Kidney (tissue), 14 donors: ENCODE data around the gene MYO7B. TPM values are rescaled to one million over a fixed set of nuclear protein-coding genes. Genes with fewer than 3 reads are reported as not detected.

Source experiments
- DNase-seq, 5 donors: peaks; one replicate each; pipeline ENCODE4 v3.0.0-alpha.2; 2013 to 2020
- FAIRE-seq: peaks from 2 replicates; lab custom pipeline; 2012; peaks lifted over from hg19 to GRCh38; lab: Jason Lieb, UNC
- H3K27ac ChIP-seq, 2 donors: one replicate each; pipeline ENCODE4 v1.7.0; 2013; ENCODE audit warnings: low read depth in 2 of 2, low read length in 2 of 2, inconsistent platforms in 1 of 2
- H3K27me3 ChIP-seq: one replicate; pipeline ENCODE4 v1.7.1; 2013; ENCODE audit warnings: low read length, inconsistent platforms; ENCODE audit not compliant: control insufficient read depth, insufficient read depth
- H3K36me3 ChIP-seq, 3 donors: one replicate each; pipeline versions ENCODE4 v1.7.0 to v1.7.1; 2013; ENCODE audit warnings: low read length in 3 of 3, control low read depth in 1 of 3, inconsistent platforms in 1 of 3; ENCODE audit not compliant: insufficient read depth in 3 of 3, control insufficient read depth in 2 of 3
- H3K4me1 ChIP-seq, 3 donors: one replicate each; pipeline versions ENCODE4 v1.7.0 to v1.7.1; 2013; ENCODE audit warnings: low read length in 3 of 3, inconsistent platforms in 1 of 3, low read depth in 1 of 3; ENCODE audit not compliant: control insufficient read depth in 2 of 3, insufficient read depth in 2 of 3
- H3K4me3 ChIP-seq, 3 donors: one replicate each; pipeline versions ENCODE4 v1.7.0 to v1.8.1; 2013; ENCODE audit warnings: low read length in 3 of 3, control low read depth in 1 of 3, inconsistent platforms in 1 of 3
- H3K9ac ChIP-seq, 3 donors: one replicate each; pipeline versions ENCODE4 v1.7.0 to v1.7.1; 2013; ENCODE audit warnings: low read length in 3 of 3, control low read depth in 1 of 3, inconsistent platforms in 1 of 3
- H3K9me3 ChIP-seq, 3 donors: one replicate each; pipeline versions ENCODE4 v1.7.0 to v1.7.1; 2013; ENCODE audit warnings: low read length in 3 of 3, control low read depth in 1 of 3, inconsistent platforms in 1 of 3; ENCODE audit not compliant: control insufficient read depth in 2 of 3, insufficient read depth in 1 of 3
- CTCF ChIP-seq: IDR thresholded peaks from 3 replicates; pipeline ENCODE4 v1.5.1; 2012; ENCODE audit warnings: mild to moderate bottlenecking, moderate library complexity, borderline replicate concordance; ENCODE audit not compliant: insufficient read depth; ENCODE audit errors: extremely low read depth
- intact Hi-C: fragments of 100-400 bp; cut with DNase I; formaldehyde crosslinking; loops from one replicate; pipeline ENCODE4 v1.11.1; 2022
- polyA plus RNA-seq: library from polyadenylated mRNA; stranded (reverse); fragments of 350-450 nt; fragmentation: Illumina TruSeq; extraction: RNeasy Lipid Tissue Mini Kit (QIAGEN cat#74804); gene quantifications from one replicate; pipeline ENCODE4 v1.2.3, GENCODE V29; 2014; ENCODE audit warnings: low read depth, low replicate concordance; ENCODE audit not compliant: insufficient read depth
- total RNA-seq: library from RNA; stranded (reverse); fragmentation: NEBNext Ultra II Directional; extraction: Animal tissue kit (Norgen Biotek cat#: 25700); gene quantifications from one replicate; pipeline ENCODE4 v1.2.1, GENCODE V29; 2021
- donor health status: control.
- donor health status: control.
- donor health status: control.
- donor health status: control.
- donor health status: control.
- donor health status: DM: yes; HTN: yes; CAD: no.
- donor health status: Normal renal cell carcinoma (clear cell type).

MYO7B gene
- total and polyA plus RNA-seq, 2 donors from 2014 or later = 11.0 to 22.2 TPM

- TF ChIP-seq CTCF = no peak
- no peak overlapping the region for H3K27ac ChIP-seq
Observed at GRCh38 chr2:127632592-127633489, 97.4 kb downstream of the MYO7B start.

GRCh38 chr2:127633556-127634065, 98.1 kb downstream of the MYO7B start:
- FAIRE-seq = no peak
- H3K4me1 ChIP-seq = peaks cover 0 to 12% (median 0%) of the 10 kb centered on the region in 3 donors
- H3K27ac ChIP-seq = no peak overlapping the region

More at GRCh38 chr2:127632592-127633489, 97.4 kb downstream of the MYO7B start:
- Histone ChIP-seq H3K9me3 (no peaks in the 10 kb centered on the region), H3K9ac (no peak overlapping the region), H3K27me3 (no peaks in the 10 kb centered on the region), H3K4me3 (no peak overlapping the region), H3K4me1 (peaks cover 0 to 10% (median 0%) of the 10 kb centered on the region in 3 donors), H3K36me3 (no peaks in the 10 kb centered on the region)
- intact Hi-C loops = no loop called here
- no peak for FAIRE-seq
- peak in 1 of 5 donors; percentile 44 for DNase-seq

GRCh38 chr2:127634066-127634617, 98.7 kb downstream of the MYO7B start:
- DNase-seq = peak in 1 of 5 donors; percentile 44
- Histone ChIP-seq H3K36me3 (no peaks in the 10 kb centered on the region), H3K9me3 (no peaks in the 10 kb centered on the region), H3K9ac (no peak overlapping the region), H3K27me3 (no peaks in the 10 kb centered on the region), H3K4me1 (peaks cover 0 to 12% (median 0%) of the 10 kb centered on the region in 3 donors), H3K27ac (no peak overlapping the region), H3K4me3 (no peak overlapping the region)
- TF ChIP-seq CTCF = no peak
- no peak for FAIRE-seq
- intact Hi-C loops = no loop called here

More at GRCh38 chr2:127633556-127634065, 98.1 kb downstream of the MYO7B start:
- TF ChIP-seq CTCF = no peak
- H3K9ac ChIP-seq = no peak overlapping the region
- H3K4me3 ChIP-seq = no peak overlapping the region
- H3K9me3 ChIP-seq = no peaks in the 10 kb centered on the region
- no peaks in the 10 kb centered on the region for H3K36me3 ChIP-seq
- peak in 1 of 5 donors; percentile 46 for DNase-seq
- H3K27me3 ChIP-seq = no peaks in the 10 kb centered on the region
- intact Hi-C loops = no loop called here
